AG20443 (cell line): ENCODE data around the gene INPP5J.
A peak's percentile ranks its signal among the peaks of the same experiment; 100 is the strongest.
"Not testable (repeated sequence)": the region's sequence is repeated elsewhere in the genome, so short reads cannot be mapped to it uniquely, and the experiment has no call there.

ENCODE experiments used
- DNase-seq: peaks from one replicate; pipeline ENCODE4 v3.0.0; 2012; ENCODE audit warnings: low spot score, mixed read lengths

Gene INPP5J, protein sequence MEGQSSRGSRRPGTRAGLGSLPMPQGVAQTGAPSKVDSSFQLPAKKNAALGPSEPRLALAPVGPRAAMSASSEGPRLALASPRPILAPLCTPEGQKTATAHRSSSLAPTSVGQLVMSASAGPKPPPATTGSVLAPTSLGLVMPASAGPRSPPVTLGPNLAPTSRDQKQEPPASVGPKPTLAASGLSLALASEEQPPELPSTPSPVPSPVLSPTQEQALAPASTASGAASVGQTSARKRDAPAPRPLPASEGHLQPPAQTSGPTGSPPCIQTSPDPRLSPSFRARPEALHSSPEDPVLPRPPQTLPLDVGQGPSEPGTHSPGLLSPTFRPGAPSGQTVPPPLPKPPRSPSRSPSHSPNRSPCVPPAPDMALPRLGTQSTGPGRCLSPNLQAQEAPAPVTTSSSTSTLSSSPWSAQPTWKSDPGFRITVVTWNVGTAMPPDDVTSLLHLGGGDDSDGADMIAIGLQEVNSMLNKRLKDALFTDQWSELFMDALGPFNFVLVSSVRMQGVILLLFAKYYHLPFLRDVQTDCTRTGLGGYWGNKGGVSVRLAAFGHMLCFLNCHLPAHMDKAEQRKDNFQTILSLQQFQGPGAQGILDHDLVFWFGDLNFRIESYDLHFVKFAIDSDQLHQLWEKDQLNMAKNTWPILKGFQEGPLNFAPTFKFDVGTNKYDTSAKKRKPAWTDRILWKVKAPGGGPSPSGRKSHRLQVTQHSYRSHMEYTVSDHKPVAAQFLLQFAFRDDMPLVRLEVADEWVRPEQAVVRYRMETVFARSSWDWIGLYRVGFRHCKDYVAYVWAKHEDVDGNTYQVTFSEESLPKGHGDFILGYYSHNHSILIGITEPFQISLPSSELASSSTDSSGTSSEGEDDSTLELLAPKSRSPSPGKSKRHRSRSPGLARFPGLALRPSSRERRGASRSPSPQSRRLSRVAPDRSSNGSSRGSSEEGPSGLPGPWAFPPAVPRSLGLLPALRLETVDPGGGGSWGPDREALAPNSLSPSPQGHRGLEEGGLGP

DNA sequence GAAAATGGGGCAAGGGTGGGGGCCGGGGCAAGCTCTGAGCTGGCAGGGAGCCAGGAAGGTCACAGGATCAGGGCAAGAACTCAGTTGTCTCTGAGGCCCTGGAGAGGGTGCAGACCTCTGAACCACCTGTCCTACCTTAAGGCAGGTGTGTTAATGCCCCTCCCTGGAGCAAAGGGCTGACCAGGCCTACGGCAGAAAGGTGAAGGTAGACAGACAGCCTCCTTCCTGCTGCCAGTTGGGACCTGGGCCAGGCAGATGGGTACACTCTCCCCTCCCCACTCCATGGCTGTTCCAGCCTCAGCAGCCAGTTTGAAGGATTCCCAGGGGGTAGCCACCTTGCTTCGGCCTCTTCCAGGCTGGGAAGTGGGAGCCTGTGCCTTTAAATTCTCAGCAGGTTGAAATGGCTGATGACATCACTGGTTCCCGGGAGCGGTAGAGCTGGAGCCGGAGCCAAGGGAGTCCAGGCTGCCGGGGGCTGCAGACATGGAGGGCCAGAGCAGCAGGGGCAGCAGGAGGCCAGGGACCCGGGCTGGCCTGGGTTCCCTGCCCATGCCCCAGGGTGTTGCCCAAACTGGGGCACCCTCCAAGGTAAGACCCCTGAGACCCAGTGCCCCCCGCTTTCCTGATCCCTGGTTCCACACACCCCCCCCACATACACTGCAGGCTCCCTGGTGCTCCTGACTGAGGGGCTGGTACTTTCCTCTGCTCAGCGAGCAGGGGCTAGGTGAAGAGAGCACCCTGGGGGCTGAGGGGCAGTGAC, at the start of gene INPP5J:
TSS of gene INPP5J (plus strand) at position 435 of the 760 bp plus-strand sequence. CDS start at position 484, 49 bp downstream.
- DNase-seq, result peak; percentile 84

DNA sequence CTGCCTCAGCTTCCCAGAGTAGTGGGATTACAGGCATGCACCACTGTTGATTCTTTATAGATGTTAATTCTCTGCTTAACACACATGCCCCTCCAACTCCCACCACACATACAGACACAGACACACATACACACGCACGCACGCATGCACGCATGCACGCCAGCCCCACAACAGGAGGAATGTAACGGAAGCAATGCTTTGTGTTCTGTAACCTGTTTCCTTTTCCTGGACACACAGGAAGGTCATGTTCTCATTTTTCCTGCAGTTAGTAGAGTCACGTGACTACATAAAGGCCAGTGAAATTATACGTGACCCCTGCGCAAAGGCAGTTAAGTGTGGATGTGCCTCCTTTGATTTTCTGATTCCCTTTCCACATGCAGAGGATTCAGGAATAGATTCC, 49.6 kb upstream of the INPP5J start:
- not testable (repeated sequence) for DNase-seq

DNA sequence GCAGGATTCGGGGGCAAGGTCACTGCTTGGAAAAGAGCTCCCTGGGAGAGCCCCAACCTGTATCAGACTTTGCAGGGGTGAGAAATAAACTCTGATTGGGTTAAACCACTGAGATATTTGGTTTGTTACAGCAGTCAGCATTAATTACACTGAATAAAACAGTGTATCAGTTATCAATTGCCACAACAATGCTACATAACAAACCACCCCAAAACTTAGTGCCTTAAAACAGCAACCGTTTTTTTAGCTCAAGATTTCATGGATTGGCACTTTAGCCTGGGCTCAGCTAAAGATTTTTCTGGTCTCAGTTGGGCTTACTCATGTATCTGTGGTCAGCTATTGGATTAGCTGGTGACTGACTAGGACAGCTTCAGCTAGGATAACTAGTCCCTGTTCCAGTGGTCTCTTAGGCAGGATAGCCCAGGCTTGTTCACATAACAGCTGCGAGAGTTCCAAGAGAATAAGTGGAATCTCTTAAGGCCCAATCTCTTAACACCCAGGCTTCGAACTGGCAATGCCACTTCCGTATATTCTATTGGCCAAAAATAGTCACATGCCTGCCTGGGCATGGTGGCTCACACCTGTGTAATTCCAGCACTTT, 49.1 kb upstream of the INPP5J start:
- not testable (repeated sequence) for DNase-seq

DNA sequence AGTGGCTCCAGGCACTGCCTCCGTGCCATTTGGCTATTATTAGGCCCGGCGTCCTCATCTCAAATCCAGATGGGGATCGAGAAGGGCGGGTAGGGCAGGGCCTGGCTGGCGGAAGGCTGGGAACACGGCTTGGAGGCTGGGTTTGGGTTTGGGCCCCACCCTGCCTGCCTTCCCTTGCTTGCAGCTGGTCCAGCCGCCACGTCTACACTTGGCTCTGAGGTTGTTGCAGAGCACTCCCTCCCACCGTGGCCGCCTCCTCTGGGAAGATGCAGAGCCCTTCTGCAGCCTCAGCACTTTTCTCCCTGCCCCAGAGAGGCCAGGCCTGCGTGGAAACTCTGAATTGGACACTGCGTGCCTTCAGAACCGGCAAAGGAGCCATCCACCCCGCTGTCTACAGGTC, 46.8 kb upstream of the INPP5J start:
- DNase-seq, result peak; percentile 90

DNA sequence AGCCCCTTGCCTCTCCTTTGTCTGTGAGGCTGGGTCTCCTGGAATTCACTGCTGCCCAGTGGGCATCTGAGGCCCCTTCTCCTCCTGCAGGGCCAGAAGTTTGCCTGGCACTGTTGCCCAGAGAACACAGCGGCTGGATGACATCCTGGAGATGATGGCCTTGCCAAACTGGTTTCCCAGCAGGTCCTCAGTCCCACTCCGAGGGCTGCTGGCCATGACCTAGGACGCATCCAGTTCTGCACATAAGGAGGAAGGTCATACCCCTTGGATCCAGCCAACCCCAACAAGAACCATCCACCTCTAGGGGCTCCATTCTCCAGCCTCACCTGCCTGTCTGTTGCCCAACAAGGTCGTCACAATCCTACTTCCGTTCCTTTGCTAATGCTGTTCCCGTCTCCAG, 45.1 kb upstream of the INPP5J start:
- no peak for DNase-seq

DNA sequence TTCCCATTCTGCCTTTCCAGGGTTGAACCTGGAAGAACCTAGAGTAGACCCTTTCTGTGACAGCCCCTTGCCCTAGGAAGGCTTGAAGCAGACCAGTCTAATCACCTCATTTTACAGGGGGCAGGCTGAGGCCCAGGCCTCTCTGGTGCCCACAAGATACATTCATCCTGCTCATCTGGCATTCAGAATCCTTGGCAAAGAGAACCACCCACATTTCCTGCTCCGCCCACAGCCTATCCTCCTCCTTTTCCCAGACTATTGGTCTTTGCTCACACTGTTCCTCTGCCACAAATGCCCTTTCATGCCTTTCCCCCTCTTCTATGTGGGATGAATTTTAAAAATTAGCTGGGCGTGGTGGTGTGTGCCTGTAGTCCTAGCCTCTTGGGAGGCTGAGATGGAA, 44.4 kb upstream of the INPP5J start:
- peak; percentile 58 for DNase-seq

DNA sequence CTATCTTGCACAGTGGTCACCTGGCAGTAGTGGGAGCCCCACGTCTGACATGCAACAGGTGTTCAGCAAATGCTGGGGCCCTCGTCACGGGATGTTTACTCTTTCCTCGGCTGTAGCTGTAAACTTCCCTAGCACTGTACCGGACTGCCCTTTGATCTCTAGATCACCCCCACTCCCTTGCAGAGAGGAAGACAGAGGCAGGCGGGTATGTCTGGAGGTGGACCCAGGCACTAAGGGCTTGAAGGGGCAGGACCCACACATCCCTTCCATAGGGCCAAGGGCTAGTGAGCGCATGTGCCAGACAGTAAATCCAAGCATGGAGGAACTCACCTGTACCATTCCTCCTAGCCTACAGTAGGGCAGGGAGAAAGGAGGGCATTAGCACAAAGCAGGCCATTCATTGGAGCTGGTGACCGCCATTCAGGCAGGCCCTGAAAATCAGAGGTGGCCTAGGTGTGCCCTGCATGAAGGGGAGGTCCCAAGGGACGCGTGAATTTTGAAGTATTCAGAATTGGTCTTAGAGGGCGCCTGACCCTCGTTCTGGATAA, 43.6 kb upstream of the INPP5J start:
- DNase-seq, result no peak

DNA sequence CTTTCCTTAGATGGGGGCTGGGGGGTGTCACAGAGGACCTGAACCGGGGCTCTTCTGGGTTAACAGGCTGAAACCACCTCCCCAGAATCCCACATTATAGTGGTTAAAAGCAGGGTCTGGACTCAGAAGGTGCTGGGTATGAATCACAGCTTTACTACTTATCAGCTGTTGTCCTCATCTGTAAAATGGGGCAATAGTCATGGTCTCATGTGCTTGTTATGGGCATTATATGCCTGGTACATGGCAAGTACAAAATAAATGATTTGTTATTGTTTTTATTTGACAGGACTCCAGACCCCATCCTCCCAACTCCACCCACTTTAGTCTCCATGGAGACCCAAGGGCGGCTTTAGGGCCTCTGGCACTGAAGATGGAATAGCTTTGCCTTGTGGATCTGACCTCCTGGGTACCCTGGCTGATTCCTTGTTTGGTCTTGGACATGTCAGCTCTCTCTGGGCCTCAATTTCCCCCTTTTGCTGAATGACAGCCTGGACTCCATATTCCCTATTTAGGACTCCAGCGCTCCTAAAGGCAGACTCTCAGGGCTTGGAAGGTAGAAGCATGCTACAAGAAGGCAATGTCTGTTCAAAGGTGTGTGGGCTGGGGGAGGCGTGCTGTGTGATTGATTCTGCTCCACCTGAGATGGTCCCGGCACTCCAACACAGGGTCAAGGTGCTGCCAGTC, 42.5 kb upstream of the INPP5J start:
- no peak for DNase-seq

DNA sequence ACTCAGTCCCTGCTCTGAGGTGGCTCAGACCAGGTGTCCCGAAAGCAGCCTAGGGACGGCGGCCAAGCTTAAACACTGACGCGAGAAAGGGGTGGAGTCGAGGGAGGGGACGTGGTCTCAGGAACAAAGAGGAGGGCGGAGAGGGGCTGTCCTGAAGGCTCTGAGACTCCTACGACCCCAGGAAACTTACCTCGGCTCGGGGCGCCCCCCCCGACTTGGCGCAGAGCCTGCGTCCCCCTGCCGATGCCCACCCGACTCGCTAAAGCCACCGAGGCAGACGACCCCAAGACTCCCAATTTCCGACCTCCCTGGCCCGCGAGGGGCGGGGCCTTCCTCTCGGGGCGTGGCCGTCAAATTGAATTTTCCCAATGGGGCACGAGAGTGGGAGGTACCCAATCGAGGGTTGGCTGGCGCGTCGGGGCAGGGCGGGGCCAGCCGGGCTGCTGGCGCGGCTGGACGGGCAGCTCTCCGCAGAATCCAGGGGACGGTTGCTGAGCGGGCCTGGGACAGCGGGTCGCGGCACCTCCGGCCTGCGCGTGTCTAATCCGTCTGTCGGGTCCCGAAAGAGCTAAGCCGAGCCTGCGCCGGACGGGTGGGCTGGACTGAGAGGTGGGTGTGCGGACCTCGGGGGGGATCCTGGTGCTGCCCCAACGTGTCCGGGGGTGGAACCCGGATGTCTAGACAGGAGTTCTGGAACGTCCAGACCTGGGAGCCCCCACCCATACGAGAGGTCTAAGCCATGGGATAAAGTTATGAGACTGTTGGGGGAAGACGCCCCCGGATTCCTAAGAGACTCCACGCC, 41.7 kb upstream of the INPP5J start, which contains the start of gene SMTN:
TSS of gene SMTN (plus strand) at position 471 of the 802 bp plus-strand sequence. CDS start 1,941 bp downstream, outside the sequence.
- DNase-seq, result peak; percentile 95

DNA sequence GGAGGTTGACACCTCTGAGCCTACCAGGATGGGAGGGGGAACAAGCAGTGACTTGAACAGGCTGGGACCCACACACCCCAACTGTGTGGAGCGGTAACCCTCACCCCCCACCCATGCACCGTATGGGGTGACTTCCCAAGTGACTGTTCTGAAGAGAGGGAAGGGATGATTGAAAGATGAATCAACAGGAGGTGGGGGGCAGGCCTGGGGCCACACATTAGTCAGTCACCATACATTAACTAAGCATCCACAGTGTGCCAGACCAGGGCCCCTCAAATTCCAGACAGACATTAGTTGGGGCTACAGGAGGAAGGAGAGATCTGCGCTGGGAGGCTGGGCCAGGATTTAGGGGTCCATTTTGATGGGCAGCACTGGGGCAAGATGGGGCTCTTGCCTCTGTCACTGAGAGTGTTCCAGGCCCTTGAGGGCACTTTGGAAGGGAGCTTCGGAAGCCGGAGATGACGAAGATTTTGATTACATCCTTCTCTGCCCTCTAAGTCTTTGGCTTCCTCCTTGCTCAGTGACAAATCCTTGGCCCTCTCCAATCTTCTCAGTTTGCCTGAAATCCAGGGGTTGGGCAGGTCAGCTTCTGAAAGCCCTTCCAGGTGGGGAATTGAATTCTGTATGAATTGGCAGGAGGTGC, 40.7 kb upstream of the INPP5J start:
- no peak for DNase-seq

DNA sequence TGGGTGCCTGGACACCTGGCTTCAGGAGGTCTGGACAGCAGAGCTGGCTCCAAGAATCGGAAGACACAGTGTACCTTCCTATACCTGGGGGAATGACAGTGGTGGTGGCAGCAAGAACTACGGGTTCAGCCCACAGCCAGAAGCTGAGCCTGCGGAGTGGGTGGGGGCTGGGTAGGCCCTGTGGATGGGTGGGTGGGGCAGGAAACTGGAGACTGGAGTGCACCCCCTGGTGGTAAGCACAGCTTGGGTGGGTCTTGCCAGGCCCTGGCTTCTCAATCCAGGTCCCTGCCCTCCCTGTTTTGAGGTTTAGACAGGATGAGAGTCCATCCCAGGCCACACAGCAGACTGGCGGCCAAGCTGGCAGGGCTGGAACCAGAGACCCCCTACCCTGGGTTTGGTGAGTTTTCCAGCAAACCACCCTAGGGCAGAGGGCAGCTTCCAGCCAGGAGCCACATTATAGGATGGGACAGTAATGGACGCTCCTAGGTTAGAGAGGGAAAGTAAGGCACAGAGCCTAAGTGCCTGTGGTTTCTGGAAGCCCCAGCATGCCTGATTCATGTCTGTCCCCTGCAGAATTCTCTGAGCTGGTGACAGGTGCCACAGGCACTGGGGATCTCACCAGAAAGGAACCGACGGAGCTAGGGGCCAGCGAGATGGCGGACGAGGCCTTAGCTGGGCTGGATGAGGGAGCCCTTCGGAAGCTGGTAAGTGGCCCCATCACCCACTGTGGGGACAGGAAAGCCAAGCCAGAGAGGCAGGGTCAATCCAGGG, 40.0 kb upstream of the INPP5J start:
- peak; percentile 76 for DNase-seq

DNA sequence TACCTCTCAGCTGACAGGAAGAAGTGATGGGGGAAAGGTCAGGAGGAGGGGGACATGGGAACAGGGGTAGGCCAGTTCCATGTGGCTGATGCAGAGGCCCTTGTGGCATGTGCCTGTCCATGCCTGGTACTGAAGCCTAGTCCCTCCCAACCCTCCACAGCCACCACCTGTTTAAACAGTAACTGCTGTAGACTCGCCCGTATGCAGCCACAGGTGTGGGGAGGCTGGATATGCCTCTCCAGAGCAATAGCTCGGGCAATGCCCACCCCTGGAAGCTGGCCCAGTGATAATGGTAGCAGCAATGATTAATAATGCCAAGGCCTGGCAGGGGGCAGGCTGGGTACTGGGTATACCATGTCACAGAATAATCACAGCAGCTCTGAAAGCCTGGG, 39.4 kb upstream of the INPP5J start:
- no peak for DNase-seq

DNA sequence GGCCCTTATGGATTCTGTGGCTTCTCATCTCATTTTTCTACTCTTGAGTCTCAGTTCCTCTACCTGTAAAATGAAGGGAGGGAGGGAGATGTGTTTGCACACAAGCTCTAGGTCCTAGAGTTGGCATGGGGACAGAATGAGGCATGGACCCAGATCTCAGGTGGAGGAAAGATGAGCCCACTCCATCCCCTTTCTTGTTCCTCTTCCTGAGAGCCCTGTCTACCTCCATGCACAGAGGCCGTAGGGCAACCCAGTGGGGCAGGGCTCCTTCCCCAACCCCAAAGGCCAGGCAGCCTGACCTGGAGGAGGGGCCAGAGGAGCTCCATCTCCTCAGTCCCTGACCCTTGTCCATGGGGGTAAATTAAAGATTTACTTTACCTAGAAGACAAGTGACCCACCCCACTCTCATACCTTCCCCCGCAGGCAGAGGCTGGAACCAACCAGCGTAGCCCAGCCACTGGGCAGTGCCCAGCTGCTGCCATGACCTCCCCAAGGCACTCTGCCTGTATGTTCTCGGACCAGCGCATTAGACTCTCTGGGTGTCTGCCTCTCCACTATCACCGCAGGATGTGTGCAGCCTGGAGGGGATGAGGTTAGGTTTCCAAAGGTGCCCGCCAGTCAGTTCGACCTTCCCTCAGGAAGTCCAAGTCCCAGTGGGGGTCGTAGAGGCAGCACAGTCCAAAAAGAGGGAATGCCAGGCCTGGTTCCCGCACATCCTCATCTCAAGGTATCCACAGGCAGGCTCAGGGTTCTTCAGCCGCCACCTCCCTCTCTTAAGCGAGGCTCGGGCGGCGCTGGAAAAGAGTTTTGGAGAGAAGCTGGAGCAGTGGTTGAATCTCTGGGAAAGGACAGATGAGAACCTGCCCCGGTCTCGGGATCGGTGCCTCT, 38.6 kb upstream of the INPP5J start:
- DNase-seq, result no peak

DNA sequence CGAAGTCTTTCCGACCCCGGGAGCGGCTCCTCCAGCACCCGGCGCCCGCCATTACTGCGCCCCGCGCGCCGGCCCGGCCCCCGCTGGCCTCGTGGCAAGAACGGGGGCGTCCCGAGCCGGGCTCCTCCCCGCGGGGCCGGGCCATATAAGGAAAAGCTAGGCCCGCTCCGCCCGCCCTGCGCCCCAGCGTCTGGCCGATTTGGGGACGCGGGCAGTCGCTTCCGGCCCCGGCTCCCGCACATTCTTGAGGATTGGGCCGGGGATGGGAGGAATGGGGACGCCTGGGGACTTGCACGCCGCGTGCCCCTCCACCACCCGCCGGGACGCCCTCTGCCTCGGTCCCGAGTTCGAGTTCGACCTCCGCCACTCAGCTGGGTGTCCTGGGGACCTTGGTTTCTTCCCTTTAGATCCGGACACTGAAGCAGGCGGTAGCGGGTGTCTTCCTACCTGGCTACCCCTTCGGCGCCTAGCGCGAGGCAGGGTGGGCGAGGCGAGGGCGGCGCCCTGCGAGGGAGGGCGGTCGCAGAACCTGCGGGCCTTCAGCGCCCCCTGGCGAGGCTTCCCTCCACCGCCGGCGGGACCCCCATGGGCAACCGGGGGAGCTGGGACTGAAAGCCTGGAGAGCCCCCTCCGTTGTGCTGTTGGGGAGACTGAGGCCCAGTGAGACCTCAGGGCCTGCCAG, 37.8 kb upstream of the INPP5J start:
- DNase-seq, result peak; percentile 96

DNA sequence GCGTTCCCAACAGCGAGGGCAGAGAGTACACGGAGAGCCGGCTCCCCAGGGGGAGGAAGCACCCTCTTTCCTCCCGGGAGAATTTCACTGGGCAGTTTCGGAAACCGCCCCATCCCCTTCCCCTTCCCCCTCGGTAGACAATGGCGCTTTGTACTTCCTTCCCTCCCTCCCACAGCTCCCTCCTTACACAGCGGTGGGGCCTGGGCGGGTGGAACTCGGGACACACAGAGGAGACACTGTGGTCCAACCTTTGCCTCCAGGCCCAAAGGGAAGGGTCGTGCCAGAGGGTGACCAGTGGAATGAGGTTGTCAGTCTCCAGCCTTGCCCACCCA, 37.3 kb upstream of the INPP5J start:
- DNase-seq, result no peak

DNA sequence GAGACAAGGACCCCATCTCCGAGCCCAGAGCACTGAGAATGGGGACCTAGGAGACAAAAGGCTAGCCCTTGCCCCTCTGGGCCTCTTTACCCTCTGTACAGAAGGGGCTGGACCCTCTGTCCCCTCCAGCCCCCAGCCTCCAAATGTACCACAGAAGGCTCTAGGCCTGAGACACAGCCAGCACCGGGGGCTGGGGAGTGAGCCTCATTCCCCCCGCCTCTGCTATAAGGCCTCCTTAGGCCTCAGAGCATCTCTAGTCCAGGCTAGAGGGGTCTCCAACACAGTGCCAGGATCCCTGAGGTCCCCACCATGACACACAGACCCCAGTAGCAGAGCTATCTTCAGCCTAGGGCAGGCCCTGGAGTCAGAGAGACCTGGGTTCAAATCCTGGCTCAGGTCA, 36.8 kb upstream of the INPP5J start:
- DNase-seq, result no peak
